CD14-positive monocyte (primary cell): ENCODE data around the gene PIP4K2A. TPM values are rescaled to one million over a fixed set of nuclear protein-coding genes. Genes with fewer than 3 reads are reported as not detected.

Source experiments
- DNase-seq, 3 donors: peaks; one replicate each; pipeline ENCODE4 v3.0.0-alpha.2; 2011 to 2022
- H2AFZ ChIP-seq: 2 replicates; pipeline ENCODE4 v1.6.0; 2012; ENCODE audit warnings: mild to moderate bottlenecking, low read depth, low read length, inconsistent platforms; ENCODE audit not compliant: insufficient read depth, poor library complexity, severe bottlenecking
- H3K27ac ChIP-seq, 2 donors: 1 replicate in 1 of 2; 2 replicates in 1 of 2; pipeline ENCODE4 v1.5.1; 2012 to 2013; ENCODE audit warnings: low read length in 2 of 2, control low read depth in 1 of 2, inconsistent platforms in 1 of 2, low read depth in 1 of 2, mild to moderate bottlenecking in 1 of 2
- H3K27me3 ChIP-seq, 2 donors: one replicate each; pipeline versions ENCODE4 v1.6.0 to v1.6.1; 2011 to 2013; ENCODE audit warnings: low read length in 2 of 2; ENCODE audit not compliant: control insufficient read depth in 2 of 2, insufficient read depth in 2 of 2
- H3K36me3 ChIP-seq, 2 donors: replicated peaks in 1 of 2; 1 replicate in 1 of 2; 2 replicates in 1 of 2; pipeline versions ENCODE4 v1.5.1 to v1.6.1; 2012 to 2013; ENCODE audit warnings: low read length in 2 of 2, control low read depth in 1 of 2, inconsistent platforms in 1 of 2, mild to moderate bottlenecking in 1 of 2; ENCODE audit not compliant: insufficient read depth in 2 of 2, control insufficient read depth in 1 of 2
- H3K4me1 ChIP-seq, 2 donors: 1 replicate in 1 of 2; 2 replicates in 1 of 2; pipeline versions ENCODE4 v1.5.1 to v1.6.1; 2012 to 2013; ENCODE audit warnings: low read length in 2 of 2, control low read depth in 1 of 2, inconsistent platforms in 1 of 2, mild to moderate bottlenecking in 1 of 2, moderate library complexity in 1 of 2; ENCODE audit not compliant: insufficient read depth in 2 of 2, control insufficient read depth in 1 of 2
- H3K4me2 ChIP-seq: replicated peaks from 2 replicates; pipeline ENCODE3; 2012; ENCODE audit warnings: low read length, moderate library complexity, mild to moderate bottlenecking; ENCODE audit not compliant: poor library complexity, severe bottlenecking; ENCODE audit errors: extremely low read depth
- H3K4me3 ChIP-seq, 3 experiments: fragments of 200-600 bp in 1 of 3; sonication (generic) in 1 of 3; replicated peaks in 1 of 3; 1 replicate in 2 of 3; 2 replicates in 1 of 3; pipeline ENCODE4 v1.5.1; 2011 to 2013; ENCODE audit warnings: low read length in 3 of 3, mild to moderate bottlenecking in 3 of 3, control low read depth in 2 of 3, low read depth in 2 of 3, inconsistent platforms in 1 of 3, moderate library complexity in 1 of 3
- H3K79me2 ChIP-seq: 2 replicates; pipeline ENCODE4 v1.6.0; 2012; ENCODE audit warnings: mild to moderate bottlenecking, control low read depth, inconsistent platforms, low read length, moderate library complexity; ENCODE audit not compliant: insufficient read depth
- H3K9ac ChIP-seq: 2 replicates; pipeline ENCODE4 v1.6.0; 2017; ENCODE audit warnings: low read length, mild to moderate bottlenecking; ENCODE audit not compliant: insufficient read depth, poor library complexity, severe bottlenecking
- H3K9me3 ChIP-seq, 2 donors: replicated peaks in 1 of 2; 1 replicate in 1 of 2; 2 replicates in 1 of 2; pipeline versions ENCODE4 v1.5.1 to v1.6.1; 2012 to 2013; ENCODE audit warnings: low read length in 2 of 2, control low read depth in 1 of 2; ENCODE audit not compliant: control insufficient read depth in 1 of 2, insufficient read depth in 1 of 2
- H4K20me1 ChIP-seq: 2 replicates; pipeline ENCODE4 v1.6.0; 2012; ENCODE audit warnings: mild to moderate bottlenecking, low read length, control low read depth, moderate library complexity; ENCODE audit not compliant: insufficient read depth
- H3K27ac Mint-ChIP-seq, 7 donors: one replicate each; pipeline ENCODE4 v1.8.0; 2020; ENCODE audit warnings: mild to moderate bottlenecking in 7 of 7, mixed read lengths in 7 of 7, moderate library complexity in 6 of 7, inconsistent platforms in 2 of 7
- H3K27me3 Mint-ChIP-seq, 3 donors: one replicate each; pipeline ENCODE4 v1.8.0; 2021 to 2022; ENCODE audit warnings: low read depth in 3 of 3, mild to moderate bottlenecking in 3 of 3, mixed read lengths in 3 of 3, moderate library complexity in 3 of 3, inconsistent platforms in 1 of 3
- H3K36me3 Mint-ChIP-seq, 2 donors: one replicate each; pipeline ENCODE4 v1.8.0; 2020; ENCODE audit warnings: mixed read lengths in 2 of 2, inconsistent platforms in 1 of 2, mild to moderate bottlenecking in 1 of 2
- H3K4me1 Mint-ChIP-seq: one replicate; pipeline ENCODE4 v1.8.0; 2020; ENCODE audit warnings: mild to moderate bottlenecking, mixed read lengths
- H3K4me3 Mint-ChIP-seq, 2 donors: one replicate each; pipeline ENCODE4 v1.8.0; 2020; ENCODE audit warnings: mild to moderate bottlenecking in 2 of 2, mixed read lengths in 2 of 2, moderate library complexity in 1 of 2
- H3K9me3 Mint-ChIP-seq, 7 donors: one replicate each; pipeline ENCODE4 v1.8.0; 2020 to 2022; ENCODE audit warnings: mixed read lengths in 7 of 7, mild to moderate bottlenecking in 6 of 7, moderate library complexity in 6 of 7, inconsistent platforms in 2 of 7
- CTCF ChIP-seq: fragments of 200-600 bp; IDR thresholded peaks from one replicate; pipeline ENCODE4 v1.8.0; 2022; ENCODE audit warnings: antibody characterized with exemption, mild to moderate bottlenecking
- WGBS: methylation state at CpG from one replicate; pipeline ENCODE4 v1.1.5; 2013; ENCODE audit warnings: missing lambda C conversion rate; ENCODE audit not compliant: insufficient coverage; 5-methylcytosine and 5-hydroxymethylcytosine counted together
- intact Hi-C, 2 donors: fragments of 100-400 bp; cut with micrococcal nuclease; formaldehyde crosslinking; loops; one replicate each; pipeline versions ENCODE4 v1.15.0 to v1.15.1; 2023
- polyA plus RNA-seq, 3 donors: library from polyadenylated mRNA; depleted of rRNA in 1 of 3; unstranded in 2 of 3; stranded (reverse) in 1 of 3; fragments of 300-500 nt in 2 of 3; fragments of >200 nt in 1 of 3; fragmentation: Illumina TruSeq in 2 of 3; gene quantifications; 1 replicate in 2 of 3; 2 replicates in 1 of 3; pipeline ENCODE4 v1.2.3, GENCODE V29; 2012 to 2021

PIP4K2A gene
- polyA plus RNA-seq, 3 donors, result 9.7 to 33.7 (median 16.6) TPM

- DNase-seq, result no peak
- no peak for TF ChIP-seq CTCF
- no peaks in the 10 kb centered on the region for H3K9me3 ChIP-seq
- peaks cover 15% of the 10 kb centered on the region for H4K20me1 ChIP-seq
- no peak overlapping the region for H3K9ac ChIP-seq
- intact Hi-C loops, result loop anchor here in 1 of 2 donors (10.0 kb wide), 1 partner anchor 414 kb away; no protein-coding TSS in a partner anchor
- peaks cover 84 to 89% of the 10 kb centered on the region in 2 donors for H3K36me3 Mint-ChIP-seq
- H3K9me3 Mint-ChIP-seq, result peaks cover 0 to 2% (median 0%) of the 10 kb centered on the region in 7 donors
- H3K4me3 ChIP-seq, result no peak overlapping the region
- no peak overlapping the region for H3K27ac Mint-ChIP-seq
- no peaks in the 10 kb centered on the region for H3K27me3 ChIP-seq
- H3K4me2 ChIP-seq, result no peak overlapping the region
- no peak overlapping the region for H3K27ac ChIP-seq
- peaks cover 0 to 4% of the 10 kb centered on the region in 2 donors for H3K4me1 ChIP-seq
- H3K4me3 Mint-ChIP-seq, result no peak overlapping the region
- no CpG with 5 or more reads among the region's 6 CpGs for WGBS
- H3K79me2 ChIP-seq, result no peaks in the 10 kb centered on the region
- H3K4me1 Mint-ChIP-seq, result peaks cover 4% of the 10 kb centered on the region
- no peak overlapping the region for H2AFZ ChIP-seq
- peaks cover 79 to 95% of the 10 kb centered on the region in 2 donors for H3K36me3 ChIP-seq
- peaks cover 0 to 4% (median 0%) of the 10 kb centered on the region in 3 donors for H3K27me3 Mint-ChIP-seq
Measured at GRCh38 chr10:22570733-22571430, 143.5 kb downstream of the PIP4K2A start.

GRCh38 chr10:22570234-22570633 lies 144.1 kb downstream of the PIP4K2A start:
- H3K9me3 Mint-ChIP-seq, result peaks cover 0 to 2% (median 0%) of the 10 kb centered on the region in 7 donors
- DNase-seq, result no peak
- peaks cover 4% of the 10 kb centered on the region for H3K4me1 Mint-ChIP-seq
- H4K20me1 ChIP-seq, result peaks cover 14% of the 10 kb centered on the region
- no peak overlapping the region for H3K27ac ChIP-seq
- no peak overlapping the region for H3K27ac Mint-ChIP-seq
- no peaks in the 10 kb centered on the region for H3K27me3 ChIP-seq
- no peak overlapping the region for H3K4me2 ChIP-seq
- H3K4me3 Mint-ChIP-seq, result no peak overlapping the region
- peaks cover 0 to 4% of the 10 kb centered on the region in 2 donors for H3K4me1 ChIP-seq
- peaks cover 0 to 1% (median 0%) of the 10 kb centered on the region in 3 donors for H3K27me3 Mint-ChIP-seq
- H3K9ac ChIP-seq, result no peak overlapping the region
- no peak overlapping the region for H2AFZ ChIP-seq
- H3K9me3 ChIP-seq, result no peaks in the 10 kb centered on the region
- no peaks in the 10 kb centered on the region for H3K79me2 ChIP-seq
- no peak overlapping the region for H3K4me3 ChIP-seq
- H3K36me3 Mint-ChIP-seq, result peaks cover 80 to 84% of the 10 kb centered on the region in 2 donors
- TF ChIP-seq CTCF, result no peak
- WGBS, result 100% methylated on average over 2 of the region's 4 CpGs
- intact Hi-C loops, result loop anchor here in 1 of 2 donors (10.0 kb wide), 1 partner anchor 415 kb away; no protein-coding TSS in a partner anchor
- peaks cover 77 to 91% of the 10 kb centered on the region in 2 donors for H3K36me3 ChIP-seq
